ENCODE measurements around the gene CCDC174.

- TF ChIP-seq, protein P1, sequence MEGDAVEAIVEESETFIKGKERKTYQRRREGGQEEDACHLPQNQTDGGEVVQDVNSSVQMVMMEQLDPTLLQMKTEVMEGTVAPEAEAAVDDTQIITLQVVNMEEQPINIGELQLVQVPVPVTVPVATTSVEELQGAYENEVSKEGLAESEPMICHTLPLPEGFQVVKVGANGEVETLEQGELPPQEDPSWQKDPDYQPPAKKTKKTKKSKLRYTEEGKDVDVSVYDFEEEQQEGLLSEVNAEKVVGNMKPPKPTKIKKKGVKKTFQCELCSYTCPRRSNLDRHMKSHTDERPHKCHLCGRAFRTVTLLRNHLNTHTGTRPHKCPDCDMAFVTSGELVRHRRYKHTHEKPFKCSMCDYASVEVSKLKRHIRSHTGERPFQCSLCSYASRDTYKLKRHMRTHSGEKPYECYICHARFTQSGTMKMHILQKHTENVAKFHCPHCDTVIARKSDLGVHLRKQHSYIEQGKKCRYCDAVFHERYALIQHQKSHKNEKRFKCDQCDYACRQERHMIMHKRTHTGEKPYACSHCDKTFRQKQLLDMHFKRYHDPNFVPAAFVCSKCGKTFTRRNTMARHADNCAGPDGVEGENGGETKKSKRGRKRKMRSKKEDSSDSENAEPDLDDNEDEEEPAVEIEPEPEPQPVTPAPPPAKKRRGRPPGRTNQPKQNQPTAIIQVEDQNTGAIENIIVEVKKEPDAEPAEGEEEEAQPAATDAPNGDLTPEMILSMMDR (IDR thresholded peaks at IDR 0.05; ENCODE audit: low read length): no peak
- no peak for TF ChIP-seq EZH2 (IDR thresholded peaks at IDR 0.05; ENCODE audit: borderline replicate concordance, low read length)
Measured at GRCh38 chr3:14680716-14681115, 29.2 kb downstream of the CCDC174 start.
